HG03066 (cell line): ENCODE data around the gene LIG1.
"Not testable (repeated sequence)": the region's sequence is repeated elsewhere in the genome, so short reads cannot be mapped to it uniquely, and the experiment has no call there.

Source experiments
- ATAC-seq: cut with Tn5 transposase; IDR thresholded peaks from one replicate; pipeline ENCODE4 v1.9.1; 2021; ENCODE audit warnings: low read depth; ENCODE audit not compliant: unreplicated experiment

Gene LIG1

GRCh38 chr19:48088991-48089390, 81.2 kb downstream of the LIG1 start:
- not testable (repeated sequence) for ATAC-seq

GRCh38 chr19:48085904-48086864, 84.0 kb downstream of the LIG1 start:
- no peak for ATAC-seq

- ATAC-seq: no peak
Observed at GRCh38 chr19:48085076-48085475, 85.1 kb downstream of the LIG1 start.

- no peak for ATAC-seq
Observed at GRCh38 chr19:48081106-48081505, 89.0 kb downstream of the LIG1 start.

- ATAC-seq: not testable (repeated sequence)
Observed at GRCh38 chr19:48070177-48070769, 99.9 kb downstream of the LIG1 start.

- ATAC-seq: no peak
Observed at GRCh38 chr19:48069435-48069834, 100.7 kb downstream of the LIG1 start.
